KMS-11 (cell line): ENCODE results near the gene PFKP.

Experiments used
- H2AFZ ChIP-seq: fragments of 200-600 bp; sonication (generic); 2 replicates; pipeline ENCODE4 v1.6.1; 2016; ENCODE audit warnings: antibody characterized with exemption, mixed run types, low read depth
- H3K27ac ChIP-seq: fragments of 200-600 bp; sonication (generic); 2 replicates; pipeline ENCODE4 v1.6.1; 2016; ENCODE audit warnings: mild to moderate bottlenecking, mixed run types
- H3K27me3 ChIP-seq: fragments of 200-600 bp; sonication (generic); 2 replicates; pipeline ENCODE4 v1.6.1; 2017; ENCODE audit warnings: mild to moderate bottlenecking, low read depth, mixed run types, moderate library complexity; ENCODE audit not compliant: insufficient read depth
- H3K36me3 ChIP-seq: fragments of 200-600 bp; sonication (generic); 2 replicates; pipeline ENCODE4 v1.6.1; 2017; ENCODE audit warnings: mild to moderate bottlenecking, mixed run types; ENCODE audit not compliant: insufficient read depth
- H3K4me1 ChIP-seq: fragments of 200-600 bp; sonication (generic); 2 replicates; pipeline ENCODE4 v1.6.1; 2016; ENCODE audit warnings: mild to moderate bottlenecking, low read depth, mixed run types; ENCODE audit not compliant: poor library complexity, severe bottlenecking
- H3K4me2 ChIP-seq: fragments of 200-600 bp; sonication (generic); 2 replicates; pipeline ENCODE4 v1.7.0; 2016; ENCODE audit warnings: mild to moderate bottlenecking, mixed run types
- H3K4me3 ChIP-seq: fragments of 200-600 bp; sonication (generic); IDR thresholded peaks from 2 replicates; pipeline ENCODE4 v1.6.1; 2017; ENCODE audit warnings: low read depth, low read length, mixed read lengths; ENCODE audit not compliant: insufficient read depth
- H3K79me2 ChIP-seq: fragments of 200-600 bp; sonication (generic); 2 replicates; pipeline ENCODE4 v1.6.1; 2016; ENCODE audit warnings: low read depth, mixed run types; ENCODE audit not compliant: insufficient read depth
- H3K9ac ChIP-seq: fragments of 200-600 bp; sonication (generic); 2 replicates; pipeline ENCODE4 v1.6.1; 2016; ENCODE audit warnings: mild to moderate bottlenecking, mixed run types
- H4K20me1 ChIP-seq: fragments of 200-600 bp; sonication (generic); 2 replicates; pipeline ENCODE4 v1.6.1; 2016; ENCODE audit warnings: mild to moderate bottlenecking, mixed run types; ENCODE audit not compliant: insufficient read depth
- TF ChIP-seq, protein P1 (sequence below): fragments of 200-600 bp; sonication (generic); conservative IDR thresholded peaks from 2 replicates; pipeline ENCODE4 v1.6.1; 2017; ENCODE audit warnings: low read depth, mild to moderate bottlenecking, antibody characterized with exemption, low read length, moderate library complexity, mixed read lengths

Gene PFKP

GRCh38 chr10:3077940-3078630, 10.7 kb downstream of the PFKP start:
- Histone ChIP-seq H3K27me3 (no peaks in the 10 kb centered on the region), H3K4me1 (peaks cover 16% of the 10 kb centered on the region), H3K4me3 (no peak overlapping the region), H3K4me2 (no peak overlapping the region), H4K20me1 (peaks cover 27% of the 10 kb centered on the region; the same call in 1 of the 2 replicates), H3K79me2 (peaks cover 83% of the 10 kb centered on the region), H3K36me3 (no peaks in the 10 kb centered on the region; the same call in 1 of the 2 replicates), H2AFZ (no peak overlapping the region), H3K27ac (no peak overlapping the region), H3K9ac (no peak overlapping the region)
- TF ChIP-seq, protein P1, sequence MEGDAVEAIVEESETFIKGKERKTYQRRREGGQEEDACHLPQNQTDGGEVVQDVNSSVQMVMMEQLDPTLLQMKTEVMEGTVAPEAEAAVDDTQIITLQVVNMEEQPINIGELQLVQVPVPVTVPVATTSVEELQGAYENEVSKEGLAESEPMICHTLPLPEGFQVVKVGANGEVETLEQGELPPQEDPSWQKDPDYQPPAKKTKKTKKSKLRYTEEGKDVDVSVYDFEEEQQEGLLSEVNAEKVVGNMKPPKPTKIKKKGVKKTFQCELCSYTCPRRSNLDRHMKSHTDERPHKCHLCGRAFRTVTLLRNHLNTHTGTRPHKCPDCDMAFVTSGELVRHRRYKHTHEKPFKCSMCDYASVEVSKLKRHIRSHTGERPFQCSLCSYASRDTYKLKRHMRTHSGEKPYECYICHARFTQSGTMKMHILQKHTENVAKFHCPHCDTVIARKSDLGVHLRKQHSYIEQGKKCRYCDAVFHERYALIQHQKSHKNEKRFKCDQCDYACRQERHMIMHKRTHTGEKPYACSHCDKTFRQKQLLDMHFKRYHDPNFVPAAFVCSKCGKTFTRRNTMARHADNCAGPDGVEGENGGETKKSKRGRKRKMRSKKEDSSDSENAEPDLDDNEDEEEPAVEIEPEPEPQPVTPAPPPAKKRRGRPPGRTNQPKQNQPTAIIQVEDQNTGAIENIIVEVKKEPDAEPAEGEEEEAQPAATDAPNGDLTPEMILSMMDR = no peak

GRCh38 chr10:3081383-3081981, 14.1 kb downstream of the PFKP start:
- Histone ChIP-seq H3K9ac (no peak overlapping the region), H3K27me3 (no peaks in the 10 kb centered on the region), H2AFZ (no peak overlapping the region), H4K20me1 (peaks cover 13% of the 10 kb centered on the region; the same call in 1 of the 2 replicates), H3K36me3 (peaks cover 7% of the 10 kb centered on the region; the same call in 1 of the 2 replicates), H3K79me2 (peaks cover 66% of the 10 kb centered on the region), H3K4me2 (no peak overlapping the region), H3K27ac (no peak overlapping the region; the same call in 1 of the 2 replicates), H3K4me3 (no peak overlapping the region), H3K4me1 (peaks cover 16% of the 10 kb centered on the region)
- TF ChIP-seq, protein P1 = no peak

DNA sequence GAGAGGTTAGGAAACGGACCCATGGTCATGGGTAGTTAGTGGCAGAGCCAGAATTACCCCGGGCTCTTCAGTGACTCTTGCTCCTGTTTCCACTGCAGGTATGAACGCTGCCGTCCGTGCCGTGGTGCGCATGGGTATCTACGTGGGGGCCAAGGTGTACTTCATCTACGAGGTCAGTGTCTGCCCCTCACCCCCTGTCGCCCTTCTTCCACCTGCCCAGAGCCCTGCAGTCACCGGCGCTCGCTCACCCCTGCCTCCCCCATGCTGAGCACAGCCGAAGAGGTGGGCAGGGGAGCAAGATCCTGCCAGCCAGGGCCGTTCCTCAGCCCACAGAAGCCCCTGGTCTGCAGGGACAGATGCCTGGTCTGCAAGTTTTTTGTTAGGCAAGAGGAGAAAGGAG, 14.9 kb downstream of the PFKP start:
- Histone ChIP-seq H4K20me1 (peaks cover 16% of the 10 kb centered on the region; the same call in 1 of the 2 replicates), H2AFZ (no peak overlapping the region), H3K36me3 (peaks cover 7% of the 10 kb centered on the region; the same call in 1 of the 2 replicates), H3K9ac (no peak overlapping the region), H3K4me1 (peaks cover 16% of the 10 kb centered on the region), H3K79me2 (peaks cover 68% of the 10 kb centered on the region), H3K4me2 (no peak overlapping the region), H3K27me3 (no peaks in the 10 kb centered on the region), H3K27ac (no peak overlapping the region), H3K4me3 (no peak overlapping the region)
- TF ChIP-seq, protein P1 = no peak

GRCh38 chr10:3085785-3086567, 18.6 kb downstream of the PFKP start:
- no peak overlapping the region for H3K27ac ChIP-seq

More at GRCh38 chr10:3085785-3086567, 18.6 kb downstream of the PFKP start:
- Histone ChIP-seq H3K4me2 (no peak overlapping the region), H4K20me1 (0 out of 2 replicates have a peak, but pooled peaks cover 12% of the 10 kb centered on the region), H3K36me3 (peaks cover 11% of the 10 kb centered on the region; the same call in 1 of the 2 replicates), H3K27me3 (no peaks in the 10 kb centered on the region), H3K4me1 (peaks cover 5% of the 10 kb centered on the region), H3K79me2 (peaks cover 69% of the 10 kb centered on the region), H3K4me3 (no peak overlapping the region), H2AFZ (no peak overlapping the region), H3K9ac (no peak overlapping the region)
- TF ChIP-seq, protein P1 = no peak
